C4-2B (cell line): Measurements from ENCODE around the gene KLK6.

Source experiments
- CTCF ChIP-seq: fragments of 450-650 bp; conservative IDR thresholded peaks from 2 replicates; pipeline ENCODE4 v1.5.1; 2017; ENCODE audit warnings: mild to moderate bottlenecking
- ZFX ChIP-seq: fragments of 450-650 bp; IDR thresholded peaks from 2 replicates; pipeline ENCODE4 v1.6.1; 2017

- TF ChIP-seq CTCF (no peak), ZFX (no peak)
Measured at GRCh38 chr19:50974702-50975556, 5.5 kb upstream of the KLK6 start.
